K562 (cell line): ENCODE results near the gene CYP2A6. TPM values are rescaled to one million over a fixed set of nuclear protein-coding genes. Genes with fewer than 3 reads are reported as not detected.

ENCODE experiments used
- ATAC-seq: fragments of 200-7000 bp; cut with Tn5 transposase; 3 replicates; pipeline ENCODE4 v1.9.1; 2020; ENCODE audit warnings: moderate library complexity
- BruUV-seq: library from RNA; stranded (reverse); fragments of 400-500 nt; replicated peaks from 2 replicates; lab custom pipeline; 2021; lab: Mats Ljungman, UMichigan
- CTCF ChIA-PET: fragments of 300-600 bp; formaldehyde crosslinking; extraction: SDS; loops from one replicate; lab custom pipeline; 2021; ENCODE audit warnings: low intra/inter-chr PET ratio; lab: Yijun Ruan, JAX
- POLR2A ChIA-PET: fragments of 300-600, 350-650 bp; sonication (Branson Sonifier 250); formaldehyde crosslinking; extraction: SDS; loops from one replicate; lab custom pipeline; 2021; ENCODE audit warnings: antibody characterized with exemption, inconsistent platforms; lab: Yijun Ruan, JAX
- DNase-seq, 4 experiments: peaks; one replicate each; pipeline versions ENCODE4 v3.0.0 to v3.0.0-alpha.2; 2011 to 2018; ENCODE audit warnings: low spot score in 3 of 4, mixed read lengths in 3 of 4; ENCODE audit errors: extremely low read depth in 1 of 4
- FAIRE-seq: peaks from 2 replicates; lab custom pipeline; 2011; peaks lifted over from hg19 to GRCh38; lab: Jason Lieb, UNC
- H2AFZ ChIP-seq: 2 replicates; pipeline ENCODE4 v1.6.0; 2011; ENCODE audit warnings: low read depth, low read length, control low read depth, inconsistent platforms
- H3K27ac ChIP-seq: fragments of 200-600 bp; 3 replicates; pipeline ENCODE4 v1.8.0; 2011; ENCODE audit warnings: low read depth, mild to moderate bottlenecking, control low read depth, inconsistent platforms, low read length, moderate library complexity, mixed read lengths; ENCODE audit errors: extremely low read depth
- H3K27me3 ChIP-seq, 2 experiments: fragments of 300-600 bp in 1 of 2; 2 replicates in 1 of 2; 3 replicates in 1 of 2; pipeline versions ENCODE4 v1.6.0 to v1.8.0; 2011; ENCODE audit warnings: inconsistent platforms in 2 of 2, low read length in 2 of 2, mild to moderate bottlenecking in 1 of 2, mixed read lengths in 1 of 2, moderate library complexity in 1 of 2; ENCODE audit not compliant: control insufficient read depth in 2 of 2, insufficient read depth in 2 of 2
- H3K36me3 ChIP-seq: fragments of 300-600 bp; 3 replicates; pipeline ENCODE4 v1.8.0; 2011; ENCODE audit warnings: mild to moderate bottlenecking, low read length, inconsistent platforms; ENCODE audit not compliant: control insufficient read depth, insufficient read depth
- H3K4me1 ChIP-seq, 2 experiments: fragments of 200-600 bp in 1 of 2; replicated peaks in 1 of 2; 2 replicates in 1 of 2; 3 replicates in 1 of 2; pipeline versions ENCODE4 v1.5.1 to v1.8.0; 2011; ENCODE audit warnings: inconsistent platforms in 2 of 2, low read length in 2 of 2, mild to moderate bottlenecking in 1 of 2, mixed read lengths in 1 of 2, moderate library complexity in 1 of 2; ENCODE audit not compliant: control insufficient read depth in 2 of 2, insufficient read depth in 2 of 2
- H3K4me2 ChIP-seq: 2 replicates; pipeline ENCODE4 v1.6.1; 2011; ENCODE audit warnings: low read length, control low read depth, inconsistent platforms, mixed read lengths; ENCODE audit not compliant: insufficient read depth
- H3K4me3 ChIP-seq: fragments of 200-600 bp; sonication (generic), shearing (Covaris generic); 2 replicates; pipeline ENCODE4 v1.5.1; 2016; ENCODE audit warnings: control low read depth, inconsistent platforms
- H3K79me2 ChIP-seq: fragments of 200-600 bp; 3 replicates; pipeline ENCODE4 v1.8.0; 2011; ENCODE audit warnings: low read length, inconsistent platforms; ENCODE audit not compliant: control insufficient read depth, insufficient read depth
- H3K9ac ChIP-seq, 2 experiments: 2 replicates each; pipeline versions ENCODE4 v1.6.0 to v1.6.1; 2011; ENCODE audit warnings: low read depth in 2 of 2, low read length in 2 of 2, control low read depth in 1 of 2, inconsistent platforms in 1 of 2, mild to moderate bottlenecking in 1 of 2, mixed read lengths in 1 of 2; ENCODE audit not compliant: insufficient read depth in 1 of 2
- H3K9me1 ChIP-seq: one replicate; pipeline ENCODE4 v1.6.0; 2011; ENCODE audit warnings: inconsistent platforms, mild to moderate bottlenecking, low read length, moderate library complexity; ENCODE audit not compliant: control insufficient read depth, insufficient read depth
- H3K9me3 ChIP-seq: replicated peaks from 2 replicates; pipeline ENCODE4 v1.5.1; 2011; ENCODE audit warnings: low read depth, low read length, inconsistent platforms; ENCODE audit not compliant: control insufficient read depth, insufficient read depth
- H4K20me1 ChIP-seq: replicated peaks from 2 replicates; pipeline ENCODE4 v1.6.1; 2011; ENCODE audit warnings: low read length, inconsistent platforms, mixed read lengths; ENCODE audit not compliant: control insufficient read depth, insufficient read depth
- E2F6 ChIP-seq, 2 experiments: IDR thresholded peaks; 2 replicates each; pipeline ENCODE4 v1.6.1; 2011; ENCODE audit warnings: borderline replicate concordance in 1 of 2, control low read depth in 1 of 2, low read depth in 1 of 2, low read length in 1 of 2, mild to moderate bottlenecking in 1 of 2, mixed read lengths in 1 of 2, moderate library complexity in 1 of 2; ENCODE audit not compliant: insufficient read depth in 1 of 2, insufficient read length in 1 of 2, poor library complexity in 1 of 2, severe bottlenecking in 1 of 2; ENCODE audit errors: extremely low read depth in 1 of 2
- HDAC2 ChIP-seq: fragments of 450-650 bp; IDR thresholded peaks from 2 replicates; pipeline ENCODE4 v1.6.1; 2016; ENCODE audit warnings: mild to moderate bottlenecking
- KLF1 ChIP-seq: fragments of 450-650 bp; IDR thresholded peaks from 2 replicates; pipeline ENCODE4 v1.6.1; 2016; ENCODE audit warnings: missing genetic modification characterization, missing compliant biosample characterization
- LEF1 ChIP-seq: fragments of 450-650 bp; IDR thresholded peaks from 2 replicates; pipeline ENCODE4 v1.6.1; 2016; ENCODE audit warnings: mild to moderate bottlenecking
- NFE2 ChIP-seq: IDR thresholded peaks from 2 replicates; pipeline ENCODE4 v1.6.1; 2014; ENCODE audit warnings: antibody characterized with exemption, low read depth
- NUFIP1 ChIP-seq: fragments of 450-650 bp; IDR thresholded peaks from 2 replicates; pipeline ENCODE4 v1.6.1; 2018; ENCODE audit not compliant: partially characterized antibody
- PKNOX1 ChIP-seq: fragments of 450-650 bp; IDR thresholded peaks from 2 replicates; pipeline ENCODE4 v1.6.1; 2016
- POLR2A ChIP-seq: fragments of 450-650 bp; conservative IDR thresholded peaks from 2 replicates; pipeline ENCODE4 v1.6.1; 2016
- POLR2G ChIP-seq: fragments of 200-400 bp; formaldehyde crosslinking; IDR thresholded peaks from 2 replicates; pipeline ENCODE4 v1.6.1; 2017; ENCODE audit warnings: low read depth, mild to moderate bottlenecking, antibody characterized with exemption, low read length, moderate library complexity
- RBFOX2 ChIP-seq: fragments of 200-400 bp; formaldehyde crosslinking; IDR thresholded peaks from 2 replicates; pipeline ENCODE4 v1.6.1; 2017; ENCODE audit warnings: low read depth, mild to moderate bottlenecking, low read length, moderate library complexity
- RBM22 ChIP-seq: fragments of 200-400 bp; formaldehyde crosslinking; IDR thresholded peaks from 2 replicates; pipeline ENCODE4 v1.6.1; 2018; ENCODE audit warnings: low read length, low read depth; ENCODE audit not compliant: poor library complexity, severe bottlenecking
- SIRT6 ChIP-seq: IDR thresholded peaks from one replicate; pipeline ENCODE4 v1.6.1; 2012; ENCODE audit warnings: low read depth, mild to moderate bottlenecking, control low read depth, inconsistent platforms, low read length, moderate library complexity
- SLC30A9 ChIP-seq: fragments of 250-450 bp; sonication (Bioruptor Pico); IDR thresholded peaks from 2 replicates; pipeline ENCODE4 v1.8.0; 2022; ENCODE audit warnings: mild to moderate bottlenecking, moderate library complexity
- TAF1 ChIP-seq: IDR thresholded peaks from 2 replicates; pipeline ENCODE4 v1.6.1; 2011; ENCODE audit warnings: mild to moderate bottlenecking, low read length, moderate library complexity; ENCODE audit not compliant: insufficient read depth, control insufficient read depth, severe bottlenecking; ENCODE audit errors: extremely low read depth
- ZBTB1 ChIP-seq: sonication (generic); formaldehyde crosslinking; IDR thresholded peaks from 2 replicates; pipeline ENCODE4 v1.8.1; 2023; ENCODE audit warnings: missing genetic modification reagents, low read depth, mild to moderate bottlenecking, borderline replicate concordance
- WGBS: fragments of 100-300 bp; shearing (Covaris generic); methylation state at CpG from one replicate; pipeline ENCODE4 v1.1.6; 2016; ENCODE audit warnings: low coverage, mixed read lengths; ENCODE audit not compliant: insufficient coverage; ENCODE audit errors: missing lambda C conversion rate; 5-methylcytosine and 5-hydroxymethylcytosine counted together
- in situ Hi-C: fragments of 300-500 bp; cut with MboI; formaldehyde crosslinking; loops from 4 replicates; pipeline ENCODE4 v1.15.0; 2018; ENCODE audit warnings: inconsistent platforms, mixed read lengths
- intact Hi-C: fragments of 100-400 bp; cut with micrococcal nuclease; formaldehyde crosslinking; loops from 2 replicates; pipeline ENCODE4 v1.14.2; 2022
- polyA plus RNA-seq, 8 experiments: library from polyadenylated mRNA; depleted of rRNA in 4 of 8; stranded (reverse) in 5 of 8; unstranded in 3 of 8; fragments of >200 nt; fragmentation: Nextera tagmentation in 2 of 8; fragmentation: Illumina TruSeq in 1 of 8; extraction: Ambion mirVana in 2 of 8; extraction: Trizol in 1 of 8; gene quantifications; 2 replicates each; pipeline versions ENCODE4 v1.2.1 to v1.2.3, GENCODE V29; 2011 to 2014; ENCODE audit warnings: inconsistent platforms in 1 of 8, missing spikeins in 1 of 8
- total RNA-seq, 7 experiments: library from RNA; depleted of rRNA in 6 of 7; stranded (reverse); fragments of >200 nt in 6 of 7; fragmentation: Illumina TruSeq in 2 of 7; extraction: Trizol in 2 of 7; gene quantifications; 2 replicates each; pipeline versions ENCODE4 v1.2.1 to v1.2.3, GENCODE V29; 2011 to 2021; ENCODE audit warnings: low replicate concordance in 1 of 7

CYP2A6 gene
- total and polyA plus RNA-seq, 9 of the 15 experiments (the other 6 are each of a cell fraction or from before 2014, with no cell fraction given): 0.31 TPM; not detected in 8

GRCh38 chr19:40809358-40810086 lies 40.7 kb downstream of the CYP2A6 start (continued):
- no peak for TF ChIP-seq E2F6 (IDR thresholded peaks at IDR 0.05; ENCODE audit: borderline replicate concordance in 1 of 2, extremely low read depth in 1 of 2, insufficient read depth in 1 of 2, insufficient read length in 1 of 2, low read depth in 1 of 2, low read length in 1 of 2, poor library complexity in 1 of 2, severe bottlenecking in 1 of 2)
- no peak for TF ChIP-seq LEF1
- TF ChIP-seq NFE2: peak; percentile 40; the same call in 1 of the 2 replicates
- no peak for TF ChIP-seq SLC30A9

- Histone ChIP-seq H4K20me1 (peaks cover 35% of the 10 kb centered on the region), H3K4me1 (peaks cover 28 to 75% of the 10 kb centered on the region in 2 experiments; a peak in 4 of 5 replicates), H3K36me3 (peaks cover 62% of the 10 kb centered on the region), H3K4me2 (no peak overlapping the region), H3K79me2 (peaks cover 46% of the 10 kb centered on the region), H3K9me1 (peaks cover 13% of the 10 kb centered on the region), H3K9me3 (no peaks in the 10 kb centered on the region), H3K9ac (peak overlapping the region in 1 of 2 experiments; percentile 31; a peak in 1 of 4 replicates), H3K27ac (no peak overlapping the region), H3K27me3 (no peaks in the 10 kb centered on the region), H2AFZ (no peak overlapping the region), H3K4me3 (no peak overlapping the region)
- DNase-seq (no peak), ATAC-seq (no peak), FAIRE-seq (no peak)
- in situ Hi-C loops: no loop called here
- intact Hi-C loops: loop anchor here (5.0 kb wide), 1 partner anchor 146 kb away; no protein-coding TSS in a partner anchor
- TF ChIP-seq RBFOX2 (peak; percentile 49; the same call in 1 of the 2 replicates), HDAC2 (no peak), RBM22 (peak; percentile 29), POLR2A (peak; percentile 51; the same call in 1 of the 2 replicates), PKNOX1 (no peak), TAF1 (no peak), SIRT6 (no peak), KLF1 (no peak), ZBTB1 (CRISPR knock-in tag) (no peak), POLR2G (peak; percentile 67), NUFIP1 (no peak)
- ChIA-PET POLR2A (interaction anchor here (0.6 to 3.7 kb wide), 8 partner anchors 10 to 456 kb away, joined by 3 to 26 read pairs (median 4); partner anchors contain the start of genes EGLN2, HNRNPUL1 and RAB4B), CTCF (no interaction called here)
- no TSS peak for BruUV-seq
- WGBS: 97% methylated on average over 5 of the region's 5 CpGs
Measured at GRCh38 chr19:40808497-40808896, 41.8 kb downstream of the CYP2A6 start.
